Smooth muscle cell of the coronary artery (primary cell): Measurements from ENCODE around the gene OR2A14. TPM values are rescaled to one million over a fixed set of nuclear protein-coding genes. Genes with fewer than 3 reads are reported as not detected.

ENCODE experiments used
- total RNA-seq: library from RNA; depleted of rRNA; stranded (reverse); fragments of >200 nt; gene quantifications from 2 replicates; pipeline ENCODE4 v1.2.3, GENCODE V29; 2014; ENCODE audit warnings: low replicate concordance

OR2A14 gene, protein sequence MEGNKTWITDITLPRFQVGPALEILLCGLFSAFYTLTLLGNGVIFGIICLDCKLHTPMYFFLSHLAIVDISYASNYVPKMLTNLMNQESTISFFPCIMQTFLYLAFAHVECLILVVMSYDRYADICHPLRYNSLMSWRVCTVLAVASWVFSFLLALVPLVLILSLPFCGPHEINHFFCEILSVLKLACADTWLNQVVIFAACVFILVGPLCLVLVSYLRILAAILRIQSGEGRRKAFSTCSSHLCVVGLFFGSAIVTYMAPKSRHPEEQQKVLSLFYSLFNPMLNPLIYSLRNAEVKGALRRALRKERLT
- not detected in 2 replicates for total RNA-seq

DNA sequence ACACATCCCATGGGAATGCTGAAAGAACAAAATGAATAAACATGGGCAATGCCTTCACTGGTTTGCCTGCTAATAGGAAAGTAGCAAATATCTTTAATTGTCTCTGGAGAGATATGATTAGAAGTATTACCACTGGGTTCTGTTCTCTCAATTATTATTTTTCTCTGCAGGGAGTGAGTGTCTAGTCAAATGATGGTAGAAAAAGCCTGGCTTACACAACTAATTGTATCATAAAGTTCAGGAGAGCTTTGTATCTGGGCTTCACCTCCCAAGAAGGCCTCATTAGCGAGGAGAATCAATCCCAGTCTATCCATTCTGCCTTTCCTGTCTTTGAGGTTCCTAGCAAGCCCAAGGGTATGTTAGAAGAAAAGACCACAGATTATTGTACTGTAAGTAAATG lies at the start of gene OR2A14:
Gene OR2A14 (plus strand): TSS at position 301 of the 400 bp plus-strand sequence. CDS start 5,937 bp downstream, outside the sequence.

DNA sequence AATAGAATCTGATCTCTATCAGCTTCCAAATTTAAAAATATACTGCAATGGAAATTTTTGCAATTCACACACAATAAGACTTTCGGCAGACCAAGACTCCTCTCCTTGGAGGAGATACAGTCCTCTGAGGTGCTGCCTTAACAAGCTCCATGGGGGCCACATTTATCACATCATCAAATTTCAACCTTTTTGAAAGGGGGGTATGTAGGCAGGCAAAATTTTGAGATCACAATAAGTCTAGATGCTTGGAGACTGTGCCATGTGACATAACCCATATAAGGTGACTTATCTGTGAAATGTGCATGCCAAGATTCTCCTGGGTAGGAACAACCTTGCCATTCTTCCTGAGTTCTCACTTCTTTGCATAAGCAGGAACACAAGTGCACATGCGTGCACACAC lies 37.0 kb upstream of the OR2A14 start, which contains the start of gene OR2A12:
Gene OR2A12 (plus strand): TSS at position 301 of the 400 bp plus-strand sequence. CDS start 8,830 bp downstream, outside the sequence.

DNA sequence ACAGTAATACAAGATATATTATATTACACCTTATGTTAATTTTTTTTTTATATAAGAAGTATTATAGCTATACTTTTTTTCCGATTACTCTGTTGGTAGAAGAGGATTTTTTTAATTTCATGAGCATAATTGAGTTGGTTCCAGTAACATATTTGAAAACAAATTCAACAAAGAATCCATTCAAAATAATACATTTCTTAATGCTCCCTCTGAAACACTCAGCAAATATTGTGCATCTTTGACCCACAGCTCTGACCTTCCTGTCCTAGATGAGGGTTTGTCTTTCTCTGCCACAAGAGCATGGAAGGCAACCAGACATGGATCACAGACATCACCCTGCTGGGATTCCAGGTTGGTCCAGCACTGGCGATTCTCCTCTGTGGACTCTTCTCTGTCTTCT lies 13.7 kb upstream of the OR2A14 start, which contains the start of gene OR2A2:
Gene OR2A2 (plus strand): TSS at position 301 of the 400 bp plus-strand sequence. CDS start 0 bp downstream, at position 301.

Other genes starting within 250 kb of the OR2A14 start
- gene TCAF1, start 221.0 kb upstream of the OR2A14 start, total RNA-seq: 30.0 and 55.7 TPM in 2 replicates
- gene OR2F2, start 187.9 kb upstream of the OR2A14 start, total RNA-seq: not detected in 2 replicates
- gene OR2F1, start 168.3 kb upstream of the OR2A14 start, total RNA-seq: not detected in 2 replicates
- gene OR6B1, start 122.9 kb upstream of the OR2A14 start, total RNA-seq: not detected in 2 replicates
- not detected in 2 replicates for gene OR2A5, start 74.2 kb upstream of the OR2A14 start, total RNA-seq
- gene OR2A25, start 53.4 kb upstream of the OR2A14 start, total RNA-seq: not detected in 2 replicates
- gene OR2A12, start 36.9 kb upstream of the OR2A14 start, total RNA-seq: not detected in 2 replicates
- not detected in 2 replicates for gene OR2A2, start 13.6 kb upstream of the OR2A14 start, total RNA-seq
- gene CTAGE4, start 60.3 kb downstream of the OR2A14 start, total RNA-seq: 0.23 and 0.35 TPM in 2 replicates
- gene ARHGEF35, start 72.7 kb downstream of the OR2A14 start, total RNA-seq: 2.0 and 6.1 TPM in 2 replicates
- under 0.01 TPM in 1 of 2 replicates, not detected in the other for gene OR2A42, start 116.4 kb downstream of the OR2A14 start, total RNA-seq
- gene OR2A7, start 141.6 kb downstream of the OR2A14 start, total RNA-seq: 0.23 TPM in 1 of 2 replicates, not detected in the other
- gene CTAGE8, start 146.1 kb downstream of the OR2A14 start, total RNA-seq: 0.12 TPM in 1 of 2 replicates, not detected in the other
- gene OR2A1, start 189.2 kb downstream of the OR2A14 start, total RNA-seq: 0.08 and 0.12 TPM in 2 replicates
- gene ARHGEF5, start 232.2 kb downstream of the OR2A14 start, total RNA-seq: 1.2 and 3.5 TPM in 2 replicates